ENCODE data around the gene PRDM16.

GRCh38 chr1:3195966-3196515 lies 127.0 kb downstream of the PRDM16 start:
- TF ChIP-seq CTCF (IDR thresholded peaks at IDR 0.05 in 2 of 3, conservative IDR thresholded peaks at IDR 0.05 in 1 of 3; ENCODE audit: borderline replicate concordance in 1 of 3, insufficient read depth in 1 of 3, low read depth in 2 of 3, low read length in 2 of 3), result no peak
- TF ChIP-seq SP1 (IDR thresholded peaks at IDR 0.05; ENCODE audit: low read depth), result no peak
- TF ChIP-seq ZBTB33 (IDR thresholded peaks at IDR 0.05; ENCODE audit: extremely low read depth, insufficient replicate concordance, low read length), result no peak
